Endothelial cell of umbilical vein (primary cell): ENCODE measurements around the gene ERG.

Experiments used
- EZH2 ChIP-seq: IDR thresholded peaks from 2 replicates; pipeline ENCODE4 v1.6.1; 2012; ENCODE audit warnings: borderline replicate concordance, low read depth, mild to moderate bottlenecking, moderate library complexity, low read length, inconsistent platforms; ENCODE audit not compliant: severe bottlenecking
- FOS ChIP-seq: IDR thresholded peaks from 2 replicates; pipeline ENCODE4 v1.6.1; 2011; ENCODE audit warnings: mild to moderate bottlenecking, low read length, moderate library complexity, borderline replicate concordance; ENCODE audit not compliant: insufficient read depth
- GATA2 ChIP-seq: IDR thresholded peaks from 2 replicates; pipeline ENCODE4 v1.7.0; 2011; ENCODE audit warnings: low read depth, mild to moderate bottlenecking, moderate library complexity, mixed read lengths, low read length; ENCODE audit not compliant: insufficient read length, insufficient read depth
- JUN ChIP-seq: IDR thresholded peaks from 2 replicates; pipeline ENCODE4 v1.6.1; 2011; ENCODE audit warnings: borderline replicate concordance, low read depth; ENCODE audit not compliant: insufficient read length, insufficient read depth
- MYC ChIP-seq: IDR thresholded peaks from one replicate; pipeline ENCODE4 v1.6.1; 2011; ENCODE audit warnings: mild to moderate bottlenecking, low read depth, low read length
- POLR2A ChIP-seq: IDR thresholded peaks from 2 replicates; pipeline ENCODE4 v1.6.1; 2012; ENCODE audit warnings: low read depth, mild to moderate bottlenecking, control low read depth, low read length
- POLR2AphosphoS5 ChIP-seq: IDR thresholded peaks from 2 replicates; pipeline ENCODE4 v1.6.1; 2012; ENCODE audit warnings: low read depth, mild to moderate bottlenecking, control low read depth, low read length, moderate library complexity; ENCODE audit not compliant: insufficient read depth
- TF ChIP-seq, protein P1 (sequence below), 2 donors: IDR thresholded peaks; 1 replicate in 1 of 2; 2 replicates in 1 of 2; pipeline ENCODE4 v1.5.1; 2011; ENCODE audit warnings: low read length in 2 of 2, mild to moderate bottlenecking in 2 of 2, moderate library complexity in 2 of 2, control low read depth in 1 of 2, inconsistent platforms in 1 of 2, low read depth in 1 of 2; ENCODE audit not compliant: insufficient read depth in 1 of 2; ENCODE audit errors: extremely low read depth in 1 of 2
- TF ChIP-seq, protein P2 (sequence below): IDR thresholded peaks from 2 replicates; pipeline ENCODE4 v1.6.1; 2011; ENCODE audit not compliant: insufficient read depth, insufficient read length

DNA sequence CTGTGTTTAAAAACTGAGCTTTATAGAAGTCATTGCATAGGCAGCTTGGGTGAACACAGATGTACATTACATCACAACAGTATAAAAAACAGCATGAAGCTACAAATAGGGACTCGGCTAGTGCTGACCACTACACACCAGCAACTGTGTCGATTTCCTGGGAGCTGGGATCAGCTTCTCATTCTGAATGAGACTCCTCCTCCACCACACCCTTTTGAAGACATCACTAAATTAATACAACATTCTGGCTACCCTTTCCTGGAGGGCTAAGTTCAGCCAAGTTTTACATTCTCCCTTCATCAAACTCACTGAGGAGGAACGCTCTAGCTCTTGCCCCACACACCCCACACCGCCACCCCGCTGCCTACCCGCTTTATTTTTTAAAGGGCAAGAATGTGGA is 102.7 kb downstream of the ERG start:
- TF ChIP-seq, protein P1, sequence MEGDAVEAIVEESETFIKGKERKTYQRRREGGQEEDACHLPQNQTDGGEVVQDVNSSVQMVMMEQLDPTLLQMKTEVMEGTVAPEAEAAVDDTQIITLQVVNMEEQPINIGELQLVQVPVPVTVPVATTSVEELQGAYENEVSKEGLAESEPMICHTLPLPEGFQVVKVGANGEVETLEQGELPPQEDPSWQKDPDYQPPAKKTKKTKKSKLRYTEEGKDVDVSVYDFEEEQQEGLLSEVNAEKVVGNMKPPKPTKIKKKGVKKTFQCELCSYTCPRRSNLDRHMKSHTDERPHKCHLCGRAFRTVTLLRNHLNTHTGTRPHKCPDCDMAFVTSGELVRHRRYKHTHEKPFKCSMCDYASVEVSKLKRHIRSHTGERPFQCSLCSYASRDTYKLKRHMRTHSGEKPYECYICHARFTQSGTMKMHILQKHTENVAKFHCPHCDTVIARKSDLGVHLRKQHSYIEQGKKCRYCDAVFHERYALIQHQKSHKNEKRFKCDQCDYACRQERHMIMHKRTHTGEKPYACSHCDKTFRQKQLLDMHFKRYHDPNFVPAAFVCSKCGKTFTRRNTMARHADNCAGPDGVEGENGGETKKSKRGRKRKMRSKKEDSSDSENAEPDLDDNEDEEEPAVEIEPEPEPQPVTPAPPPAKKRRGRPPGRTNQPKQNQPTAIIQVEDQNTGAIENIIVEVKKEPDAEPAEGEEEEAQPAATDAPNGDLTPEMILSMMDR (IDR thresholded peaks at IDR 0.05; ENCODE audit: extremely low read depth in 1 of 2, insufficient read depth in 1 of 2, low read depth in 1 of 2, low read length in 2 of 2), result no peak
- TF ChIP-seq POLR2AphosphoS5, result no peak
- TF ChIP-seq, protein P2, sequence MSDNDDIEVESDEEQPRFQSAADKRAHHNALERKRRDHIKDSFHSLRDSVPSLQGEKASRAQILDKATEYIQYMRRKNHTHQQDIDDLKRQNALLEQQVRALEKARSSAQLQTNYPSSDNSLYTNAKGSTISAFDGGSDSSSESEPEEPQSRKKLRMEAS, result no peak
- no peak for TF ChIP-seq MYC
- no peak for TF ChIP-seq FOS
- TF ChIP-seq EZH2, result no peak
- TF ChIP-seq JUN, result no peak
- no peak for TF ChIP-seq POLR2A
- no peak for TF ChIP-seq GATA2
